VCaP (cell line): ENCODE measurements around the gene L3MBTL4.

Source experiments
- H3K27ac ChIP-seq: fragments of 450-650 bp; 2 replicates; pipeline ENCODE4 v1.5.1; 2017
- CTCF ChIP-seq: fragments of 450-650 bp; conservative IDR thresholded peaks from 2 replicates; pipeline ENCODE4 v1.5.1; 2017; ENCODE audit warnings: mild to moderate bottlenecking, moderate library complexity

L3MBTL4 gene

DNA sequence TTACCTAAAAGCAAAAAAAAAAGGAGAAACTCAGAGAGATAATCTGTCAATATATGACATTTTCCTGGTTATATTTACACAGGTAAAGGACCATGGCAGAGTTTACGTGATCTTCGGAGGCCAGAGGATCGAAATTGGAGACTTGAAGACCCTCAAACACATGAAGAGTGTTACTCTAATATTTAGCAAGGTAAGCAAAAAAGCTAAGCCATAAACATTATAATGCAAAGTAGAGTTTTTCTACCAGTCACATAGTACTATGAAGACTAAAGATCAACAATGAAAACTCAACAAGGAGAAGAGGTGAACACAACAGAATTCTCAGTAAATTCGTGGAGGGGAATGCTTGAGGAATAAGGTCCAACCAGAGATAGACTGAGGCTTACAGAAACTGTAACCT lies 78.5 kb downstream of the L3MBTL4 start:
- TF ChIP-seq CTCF: no peak
- no peak overlapping the region for H3K27ac ChIP-seq

GRCh38 chr18:6333981-6334380 lies 80.7 kb downstream of the L3MBTL4 start:
- TF ChIP-seq CTCF: no peak

GRCh38 chr18:6331872-6332271 lies 82.8 kb downstream of the L3MBTL4 start:
- no peak overlapping the region for H3K27ac ChIP-seq
- no peak for TF ChIP-seq CTCF

More at GRCh38 chr18:6333981-6334380, 80.7 kb downstream of the L3MBTL4 start:
- H3K27ac ChIP-seq: no peak overlapping the region

- no peak for TF ChIP-seq CTCF
- H3K27ac ChIP-seq: no peak overlapping the region
Observed at GRCh38 chr18:6330786-6331185, 83.9 kb downstream of the L3MBTL4 start.

GRCh38 chr18:6328621-6329010 lies 86.1 kb downstream of the L3MBTL4 start:
- no peak overlapping the region for H3K27ac ChIP-seq
- TF ChIP-seq CTCF: no peak

DNA sequence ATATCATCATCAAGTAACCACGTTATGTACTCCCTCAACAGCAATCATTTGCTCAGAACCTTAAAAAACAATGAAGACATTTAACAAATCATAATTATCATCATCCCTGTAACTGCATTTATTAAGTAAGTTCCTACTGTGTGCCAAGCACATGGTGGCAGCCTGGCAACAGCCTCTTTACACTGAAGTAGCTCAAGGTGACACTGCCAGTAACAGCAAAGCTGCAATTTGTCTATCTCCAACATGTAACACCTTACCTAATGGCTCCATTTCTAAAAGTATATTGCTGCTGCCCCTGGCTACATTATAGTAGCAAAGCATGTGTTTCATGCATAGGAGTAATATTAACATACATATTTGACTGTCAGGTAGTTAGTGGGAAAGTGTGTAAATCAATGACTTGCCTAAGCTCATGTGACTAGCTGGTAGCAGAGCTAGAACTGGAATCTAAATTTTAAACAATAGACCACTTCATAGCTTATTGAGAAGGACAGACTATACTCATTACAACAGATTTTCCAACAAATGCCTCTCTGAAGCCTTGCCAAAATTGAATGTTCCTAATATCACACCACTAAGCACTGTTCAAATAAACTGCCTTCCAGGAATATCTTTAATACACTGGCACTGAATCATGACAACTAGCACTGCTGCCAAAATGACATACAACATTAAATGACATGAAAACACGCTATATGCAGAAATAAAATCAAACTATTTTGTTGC lies 86.7 kb downstream of the L3MBTL4 start:
- no peak for TF ChIP-seq CTCF
- H3K27ac ChIP-seq: no peak overlapping the region

- TF ChIP-seq CTCF: no peak
Observed at GRCh38 chr18:6327485-6327884, 87.2 kb downstream of the L3MBTL4 start.

More at GRCh38 chr18:6327485-6327884, 87.2 kb downstream of the L3MBTL4 start:
- no peak overlapping the region for H3K27ac ChIP-seq
